Choroid plexus epithelial cell (primary cell): ENCODE results near the gene FAM13A.

Source experiments
- DNase-seq: peaks from one replicate; pipeline ENCODE4 v3.0.0-alpha.2; 2010; ENCODE audit warnings: low read depth
- H3K4me3 ChIP-seq: 2 replicates; pipeline ENCODE4 v1.5.1; 2011; ENCODE audit warnings: low read depth, mild to moderate bottlenecking, control low read depth, low read length, moderate library complexity
- TF ChIP-seq, protein P1 (sequence below): conservative IDR thresholded peaks from 2 replicates; pipeline ENCODE4 v1.5.1; 2011; ENCODE audit warnings: low read depth, mild to moderate bottlenecking, control low read depth, inconsistent platforms, low read length, moderate library complexity

The FAM13A gene

DNA sequence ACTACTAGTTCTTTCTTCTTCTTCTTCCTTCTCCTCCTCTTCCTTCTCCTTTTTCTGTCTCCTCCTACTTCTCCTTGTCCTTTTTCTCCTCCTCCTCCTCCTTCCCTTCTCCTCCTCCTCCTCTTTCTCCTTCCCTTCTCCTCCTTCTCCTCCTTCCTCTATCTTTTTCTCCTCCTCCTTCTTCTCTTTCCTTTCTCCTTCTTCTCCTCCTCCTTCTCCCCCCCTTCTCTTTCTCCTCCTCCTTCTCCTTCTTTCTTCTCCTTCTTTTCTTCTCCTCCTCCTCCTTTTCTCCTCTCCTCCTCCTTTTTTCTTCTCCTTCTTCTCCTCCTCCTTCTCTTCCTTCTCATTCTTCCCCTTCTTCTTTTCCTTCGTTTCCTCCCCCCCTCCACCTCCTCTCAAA, 337.6 kb downstream of the FAM13A start:
- no peak overlapping the region for H3K4me3 ChIP-seq
- TF ChIP-seq, protein P1, sequence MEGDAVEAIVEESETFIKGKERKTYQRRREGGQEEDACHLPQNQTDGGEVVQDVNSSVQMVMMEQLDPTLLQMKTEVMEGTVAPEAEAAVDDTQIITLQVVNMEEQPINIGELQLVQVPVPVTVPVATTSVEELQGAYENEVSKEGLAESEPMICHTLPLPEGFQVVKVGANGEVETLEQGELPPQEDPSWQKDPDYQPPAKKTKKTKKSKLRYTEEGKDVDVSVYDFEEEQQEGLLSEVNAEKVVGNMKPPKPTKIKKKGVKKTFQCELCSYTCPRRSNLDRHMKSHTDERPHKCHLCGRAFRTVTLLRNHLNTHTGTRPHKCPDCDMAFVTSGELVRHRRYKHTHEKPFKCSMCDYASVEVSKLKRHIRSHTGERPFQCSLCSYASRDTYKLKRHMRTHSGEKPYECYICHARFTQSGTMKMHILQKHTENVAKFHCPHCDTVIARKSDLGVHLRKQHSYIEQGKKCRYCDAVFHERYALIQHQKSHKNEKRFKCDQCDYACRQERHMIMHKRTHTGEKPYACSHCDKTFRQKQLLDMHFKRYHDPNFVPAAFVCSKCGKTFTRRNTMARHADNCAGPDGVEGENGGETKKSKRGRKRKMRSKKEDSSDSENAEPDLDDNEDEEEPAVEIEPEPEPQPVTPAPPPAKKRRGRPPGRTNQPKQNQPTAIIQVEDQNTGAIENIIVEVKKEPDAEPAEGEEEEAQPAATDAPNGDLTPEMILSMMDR, result no peak
- no peak for DNase-seq

DNA sequence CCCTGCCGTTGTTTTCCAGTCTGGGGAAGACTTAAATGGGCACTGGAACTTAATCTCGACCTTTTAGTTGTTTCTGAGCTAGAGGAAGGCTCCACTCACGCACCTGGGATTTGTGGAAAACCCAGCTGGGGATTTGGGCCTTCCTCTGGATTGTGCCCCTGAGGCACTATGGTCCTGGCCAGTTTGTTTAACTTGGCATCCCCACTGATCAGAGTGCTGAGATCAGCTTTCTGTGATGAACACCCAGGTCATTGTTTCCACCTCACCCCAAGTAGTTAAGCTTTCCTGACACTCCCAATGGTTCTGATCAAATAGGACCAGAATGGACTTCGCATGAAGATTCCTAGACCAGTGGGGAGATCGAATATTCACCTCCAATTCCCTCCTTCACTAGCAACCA, 338.9 kb downstream of the FAM13A start:
- DNase-seq, result no peak
- TF ChIP-seq, protein P1, result no peak
- no peak overlapping the region for H3K4me3 ChIP-seq

DNA sequence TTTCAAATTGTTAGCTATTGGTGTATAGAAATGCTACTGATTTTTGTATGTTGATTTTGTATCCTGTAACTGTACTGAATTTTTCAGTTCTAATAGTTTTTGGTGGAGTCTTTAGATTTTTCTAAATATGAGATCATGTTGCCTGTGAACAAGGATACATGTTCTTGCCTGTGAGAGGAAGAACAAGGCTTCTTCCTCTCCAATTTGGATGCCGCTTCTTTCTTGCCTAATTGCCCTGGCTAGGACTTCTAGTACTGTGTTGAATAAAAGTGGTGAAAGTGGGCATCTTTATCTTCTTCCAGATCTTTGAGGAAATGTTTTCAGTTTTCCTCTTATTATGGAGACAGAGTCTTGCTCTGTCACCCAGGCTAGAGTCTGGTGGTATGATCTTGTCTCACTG, 343.2 kb downstream of the FAM13A start:
- DNase-seq, result no peak
- H3K4me3 ChIP-seq, result no peak overlapping the region
- TF ChIP-seq, protein P1, result no peak

DNA sequence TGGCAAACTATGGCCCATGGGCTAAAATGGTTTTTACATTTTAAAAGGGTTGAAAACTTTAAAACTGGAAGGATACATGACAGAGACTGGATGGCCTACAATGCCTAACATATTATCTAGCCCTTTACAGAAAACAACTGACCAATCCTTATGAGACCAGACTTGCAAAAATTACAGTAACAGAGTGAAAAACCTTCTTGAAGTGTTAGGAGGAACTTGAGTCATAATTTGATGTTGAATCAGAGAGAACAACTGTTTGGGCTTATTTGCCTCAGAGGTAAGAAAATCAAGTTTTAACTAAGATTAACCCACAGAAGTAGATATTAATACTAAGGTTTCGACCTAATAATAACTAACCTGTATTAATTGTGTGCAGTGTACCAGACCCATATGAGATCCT, 347.0 kb downstream of the FAM13A start:
- no peak for DNase-seq
- TF ChIP-seq, protein P1, result no peak
- H3K4me3 ChIP-seq, result no peak overlapping the region

DNA sequence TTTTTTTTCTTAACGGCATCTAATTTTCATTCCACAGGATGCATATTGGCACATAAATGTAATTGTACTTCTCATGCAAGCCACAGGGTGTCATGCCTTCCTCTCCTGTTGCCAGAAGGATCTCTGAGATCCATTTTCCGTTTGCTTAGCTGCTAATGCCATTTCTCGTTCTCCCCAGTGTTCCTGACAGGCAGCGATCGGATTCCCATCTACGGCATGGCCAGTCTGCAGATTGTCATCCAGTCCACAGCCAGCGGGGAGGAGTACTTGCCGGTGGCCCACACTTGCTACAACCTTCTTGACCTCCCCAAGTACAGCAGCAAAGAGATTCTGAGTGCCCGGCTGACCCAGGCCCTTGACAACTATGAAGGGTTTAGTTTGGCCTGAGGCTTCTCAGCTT, 350.4 kb downstream of the FAM13A start:
- DNase-seq, result peak; percentile 85
- TF ChIP-seq, protein P1, result peak; percentile 78

DNA sequence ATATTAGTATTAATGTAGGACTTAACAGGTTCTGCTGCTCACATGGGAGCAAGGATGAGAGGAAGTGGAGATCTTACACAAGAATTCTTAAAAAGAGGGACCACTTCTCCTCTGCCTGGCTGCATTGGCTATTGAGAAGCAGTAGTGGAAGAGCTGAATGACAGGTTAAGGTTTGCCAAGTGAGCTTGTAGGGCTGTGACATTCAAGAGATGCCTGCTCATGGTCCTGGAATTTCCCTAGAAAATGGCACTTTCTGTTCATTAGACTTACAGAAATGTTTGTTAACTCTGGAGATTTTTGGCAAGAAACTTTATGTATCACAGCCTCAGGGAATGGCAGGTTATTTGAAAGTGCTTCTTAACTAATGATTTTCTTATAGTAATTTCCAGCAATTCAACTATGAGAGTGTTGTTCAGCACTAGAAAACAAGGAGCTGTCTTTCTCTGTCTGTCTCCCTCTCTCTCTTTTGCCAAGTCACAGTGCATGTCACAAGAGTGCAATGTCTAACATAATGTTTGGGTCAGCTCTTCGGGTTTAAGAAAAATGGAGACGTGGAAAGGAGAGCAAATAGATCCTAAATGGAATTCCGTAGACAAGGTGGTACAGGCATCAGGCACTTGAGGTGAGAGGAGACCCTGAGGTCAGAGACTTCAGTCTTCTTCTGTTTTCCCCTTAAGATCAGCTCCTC, 351.0 kb downstream of the FAM13A start:
- DNase-seq, result peak; percentile 35
- no peak overlapping the region for H3K4me3 ChIP-seq
- TF ChIP-seq, protein P1, result no peak

More for the DNA sequence above, 350.4 kb downstream of the FAM13A start:
- H3K4me3 ChIP-seq, result no peak overlapping the region

DNA sequence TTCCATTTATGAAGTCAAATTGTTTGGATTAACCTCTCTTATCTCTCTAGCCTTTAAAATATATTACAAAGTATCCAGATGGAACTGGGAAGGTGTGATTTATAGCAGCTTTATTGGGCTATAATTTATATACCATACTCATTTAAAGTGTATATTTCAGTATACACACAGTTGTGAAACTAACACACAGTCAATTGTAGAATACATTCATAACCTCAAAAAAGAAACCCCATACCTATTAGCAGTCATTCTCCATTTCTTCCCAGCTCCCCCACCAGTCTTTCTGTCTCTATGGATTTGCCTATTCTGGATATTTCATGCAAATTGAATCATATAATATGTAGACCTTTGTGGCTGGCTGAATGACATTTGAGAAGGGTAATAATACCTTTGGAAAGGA, 351.8 kb downstream of the FAM13A start:
- no peak for DNase-seq
- H3K4me3 ChIP-seq, result no peak overlapping the region
- TF ChIP-seq, protein P1, result no peak
